ENCODE results near the gene MICAL3. TPM values are rescaled to one million over a fixed set of nuclear protein-coding genes. Genes with fewer than 3 reads are reported as not detected.

The MICAL3 gene
- total and polyA plus RNA-seq, 2 of the 8 experiments (the other 6 are each of a cell fraction or from before 2014, with no cell fraction given): 8.3 to 41.8 TPM

DNA sequence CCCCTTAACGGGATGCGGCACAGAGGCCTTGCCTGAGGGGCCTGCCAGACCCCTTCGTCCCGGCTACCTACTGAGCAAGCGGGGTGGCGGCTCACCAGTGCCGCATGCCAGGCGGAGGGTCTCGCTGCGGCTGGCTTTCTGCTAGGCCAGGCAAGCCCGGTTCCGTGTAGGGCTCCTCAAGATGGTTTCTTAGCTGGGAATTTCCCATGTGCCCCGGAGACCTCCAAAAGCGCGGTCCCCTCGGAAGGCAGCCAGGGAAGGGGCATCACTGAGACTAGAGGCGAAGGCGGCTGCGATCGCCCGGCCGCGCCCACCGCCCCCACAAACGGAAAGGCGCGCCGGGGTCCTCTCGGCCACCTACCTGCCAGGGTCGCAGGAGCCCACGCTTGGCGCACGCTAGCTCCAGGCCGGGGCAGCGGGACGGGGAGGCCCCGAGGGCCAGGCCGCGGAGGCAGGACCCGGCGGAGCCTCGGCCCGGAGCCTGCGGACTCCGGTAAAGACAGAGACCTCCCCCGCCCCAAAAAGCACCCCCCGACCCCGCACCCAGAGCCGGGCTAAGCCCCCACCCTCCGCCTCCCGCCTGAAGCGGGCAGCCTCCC, 23.8 kb downstream of the MICAL3 start:
- peak in 1 of 2 experiments; percentile 63 for DNase-seq (ENCODE audit: low read depth in 1 of 2, low spot score in 2 of 2)
- peaks cover 0 to 3% (median 3%) of the 10 kb centered on the region in 4 experiments; a peak in 4 of 7 replicates for H3K4me1 ChIP-seq (replicated peaks in 1 of 4; ENCODE audit: control insufficient read depth in 3 of 4, insufficient read depth in 4 of 4, low read length in 3 of 4)
- H2BK20ac ChIP-seq (ENCODE audit: low read length): no peak overlapping the region
- no peak overlapping the region for H2BK120ac ChIP-seq (replicated peaks; ENCODE audit: low read depth, low read length)
- H3K4ac ChIP-seq (replicated peaks; ENCODE audit: insufficient read length, low read depth, low read length): no peak overlapping the region
- no peaks in the 10 kb centered on the region for H3K27me3 ChIP-seq (replicated peaks in 1 of 4; ENCODE audit: control insufficient read depth in 3 of 4, extremely low read depth in 1 of 4, insufficient read depth in 3 of 4, low read length in 3 of 4)
- ChIA-PET POLR2A (ENCODE audit: partially characterized antibody) (interaction anchor here (0.7 to 1.7 kb wide), 2 partner anchors 9 to 78 kb away, joined by 3 read pairs; no protein-coding TSS in a partner anchor), CTCF (ENCODE audit: partially characterized antibody) (interaction anchor here (0.7 to 3.2 kb wide), 6 partner anchors 10 to 125 kb away, joined by 3 to 21 read pairs (median 4); no protein-coding TSS in a partner anchor)
- H3K56ac ChIP-seq (replicated peaks; ENCODE audit: insufficient read length, low read depth, low read length): no peak overlapping the region
- H3K4me3 ChIP-seq (ENCODE audit: extremely low read depth in 1 of 4, insufficient read depth in 2 of 4, low read depth in 3 of 4, low read length in 4 of 4): peak overlapping the region; percentile 53 to 85 (median 56)
- H2BK12ac ChIP-seq (ENCODE audit: low read depth, low read length): no peak overlapping the region
- 6% methylated on average over 17 of the region's 52 CpGs; no CpG with 5 or more reads in 1 of the 2 experiments for WGBS, 2 experiments (ENCODE audit: extremely low coverage in 1 of 2, insufficient coverage in 1 of 2, insufficient read length in 1 of 2, insufficient replicate concordance in 2 of 2, low coverage in 1 of 2, low lambda C conversion rate in 2 of 2, missing lambda C conversion rate in 1 of 2)
- no peak overlapping the region for H4K91ac ChIP-seq (replicated peaks; ENCODE audit: insufficient read length, low read length)
- H3K27ac ChIP-seq (ENCODE audit: low read depth, low read length): no peak overlapping the region
- FAIRE-seq: no peak
- H3K36me3 ChIP-seq (ENCODE audit: control insufficient read depth in 2 of 4, insufficient read depth in 4 of 4, low read length in 3 of 4): no peaks in the 10 kb centered on the region
- no peaks in the 10 kb centered on the region; the same call in 1 of the 2 replicates for H3K79me1 ChIP-seq (ENCODE audit: low read depth, low read length)
- peaks cover 14 to 39% of the 10 kb centered on the region in 2 experiments for H3K79me2 ChIP-seq (ENCODE audit: control insufficient read depth in 1 of 2, insufficient read depth in 2 of 2, low read length in 2 of 2)
- H3K23me2 ChIP-seq (ENCODE audit: low read depth, low read length): peaks cover 5% of the 10 kb centered on the region; the same call in 1 of the 2 replicates
- H3K4me2 ChIP-seq (ENCODE audit: insufficient read depth in 1 of 2, low read depth in 2 of 2, low read length in 2 of 2): peak overlapping the region; percentile 76 to 87
- no peak overlapping the region for H2AFZ ChIP-seq (ENCODE audit: low read length)
- peak overlapping the region; percentile 60; the same call in 1 of the 2 replicates for H3K18ac ChIP-seq (ENCODE audit: extremely low read depth, low read length)
- H3K9me3 ChIP-seq (ENCODE audit: insufficient read depth in 2 of 2, low read depth in 1 of 2, low read length in 1 of 2): no peaks in the 10 kb centered on the region
- H4K5ac ChIP-seq (ENCODE audit: insufficient read length, low read depth, low read length): no peak overlapping the region
- no peak overlapping the region for H2BK5ac ChIP-seq (ENCODE audit: low read depth, low read length)
- TF ChIP-seq BACH1 (IDR thresholded peaks at IDR 0.05; ENCODE audit: low read length) (no peak), KDM1A (IDR thresholded peaks at IDR 0.05; ENCODE audit: borderline replicate concordance, low read length) (no peak), CBX5 (IDR thresholded peaks at IDR 0.05; ENCODE audit: low read depth, low read length) (no peak), SUZ12 (IDR thresholded peaks at IDR 0.05; ENCODE audit: low read length) (0 out of 2 replicates have a peak, but pooled peaks have one; percentile 27), KDM4A (IDR thresholded peaks at IDR 0.05; ENCODE audit: low read depth, low read length, severe bottlenecking) (peak; percentile 63), MAX (IDR thresholded peaks at IDR 0.05) (0 out of 2 replicates have a peak, but pooled peaks have one; percentile 11), SIN3A (conservative IDR thresholded peaks at IDR 0.05 in 1 of 2, IDR thresholded peaks at IDR 0.05 in 1 of 2; ENCODE audit: low read depth in 1 of 2, low read length in 2 of 2) (no peak)
- TF ChIP-seq, protein P1, sequence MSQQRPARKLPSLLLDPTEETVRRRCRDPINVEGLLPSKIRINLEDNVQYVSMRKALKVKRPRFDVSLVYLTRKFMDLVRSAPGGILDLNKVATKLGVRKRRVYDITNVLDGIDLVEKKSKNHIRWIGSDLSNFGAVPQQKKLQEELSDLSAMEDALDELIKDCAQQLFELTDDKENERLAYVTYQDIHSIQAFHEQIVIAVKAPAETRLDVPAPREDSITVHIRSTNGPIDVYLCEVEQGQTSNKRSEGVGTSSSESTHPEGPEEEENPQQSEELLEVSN (IDR thresholded peaks at IDR 0.05): peak; percentile 44; the same call in 1 of the 2 replicates
- no peak overlapping the region for H3K23ac ChIP-seq (ENCODE audit: insufficient read length)
- no peak overlapping the region for H2AK5ac ChIP-seq (ENCODE audit: low read depth, low read length)
- peak overlapping the region; percentile 45; the same call in 1 of the 2 replicates for H4K8ac ChIP-seq (ENCODE audit: extremely low read depth, insufficient read depth, low read length)
- no peak overlapping the region for H3K14ac ChIP-seq (ENCODE audit: insufficient read length)
- peaks cover 6 to 13% of the 10 kb centered on the region in 2 experiments for H4K20me1 ChIP-seq (replicated peaks in 1 of 2; ENCODE audit: control insufficient read depth in 1 of 2, insufficient read depth in 2 of 2, low read length in 2 of 2)
- H2BK15ac ChIP-seq (ENCODE audit: low read length): no peak overlapping the region
- peak overlapping the region; percentile 25 to 88 (median 66); a peak in 4 of 7 replicates for H3K9ac ChIP-seq (replicated peaks in 1 of 4; ENCODE audit: extremely low read depth in 1 of 4, low read depth in 3 of 4, low read length in 3 of 4)
